GM23338 (cell line): ENCODE results near the gene AFM. TPM values are rescaled to one million over a fixed set of nuclear protein-coding genes. Genes with fewer than 3 reads are reported as not detected.
A peak's percentile ranks its signal among the peaks of the same experiment; 100 is the strongest.

Source experiments
- ATAC-seq: fragments of 200-7000 bp; cut with Tn5 transposase; 3 replicates; pipeline ENCODE4 v1.9.1; 2020
- DNase-seq: peaks from one replicate; pipeline ENCODE4 v3.0.0-alpha.2; 2015; ENCODE audit warnings: low spot score
- H2AFZ ChIP-seq: fragments of 200-600 bp; sonication (generic); 2 replicates; pipeline ENCODE4 v1.8.0; 2016; ENCODE audit warnings: antibody characterized with exemption, mild to moderate bottlenecking, moderate library complexity
- H3F3A ChIP-seq: fragments of 200-600 bp; sonication (generic); replicated peaks from 2 replicates; pipeline ENCODE4 v1.8.0; 2017; ENCODE audit warnings: antibody characterized with exemption, mixed run types, low read depth
- H3K27ac ChIP-seq: fragments of 200-600 bp; sonication (generic); 2 replicates; pipeline ENCODE4 v1.6.1; 2016; ENCODE audit warnings: low read depth
- H3K27me3 ChIP-seq: fragments of 200-600 bp; sonication (generic); 2 replicates; pipeline ENCODE4 v1.8.0; 2016; ENCODE audit warnings: mild to moderate bottlenecking, mixed run types, moderate library complexity; ENCODE audit not compliant: insufficient read depth
- H3K36me3 ChIP-seq: fragments of 200-600 bp; sonication (generic); 2 replicates; pipeline ENCODE4 v1.8.0; 2016; ENCODE audit warnings: mild to moderate bottlenecking; ENCODE audit not compliant: insufficient read depth
- H3K4me1 ChIP-seq: fragments of 200-600 bp; sonication (generic); 2 replicates; pipeline ENCODE4 v1.8.0; 2016; ENCODE audit warnings: mild to moderate bottlenecking, moderate library complexity; ENCODE audit not compliant: insufficient read depth
- H3K4me2 ChIP-seq: fragments of 200-600 bp; sonication (generic); 2 replicates; pipeline ENCODE4 v1.7.1; 2017; ENCODE audit warnings: mixed run types
- H3K4me3 ChIP-seq: fragments of 200-600 bp; sonication (generic); 2 replicates; pipeline ENCODE4 v1.6.1; 2016; ENCODE audit warnings: mixed run types
- H3K79me2 ChIP-seq: fragments of 200-600 bp; sonication (generic); replicated peaks from 2 replicates; pipeline ENCODE4 v1.8.0; 2017; ENCODE audit warnings: mild to moderate bottlenecking; ENCODE audit not compliant: insufficient read depth
- H3K9me2 ChIP-seq: fragments of 200-600 bp; sonication (generic); 2 replicates; pipeline ENCODE4 v1.8.0; 2017; ENCODE audit not compliant: insufficient read depth
- H4K20me1 ChIP-seq: fragments of 200-600 bp; sonication (generic); replicated peaks from 2 replicates; pipeline ENCODE4 v1.8.0; 2017; ENCODE audit warnings: mild to moderate bottlenecking; ENCODE audit not compliant: insufficient read depth
- H3K27ac Mint-ChIP-seq: 2 replicates; pipeline ENCODE4 v1.8.0; 2020; ENCODE audit warnings: inconsistent platforms, mild to moderate bottlenecking, moderate library complexity, mixed read lengths
- H3K27me3 Mint-ChIP-seq: 3 replicates; pipeline ENCODE4 v1.8.0; 2022; ENCODE audit warnings: low read depth, mild to moderate bottlenecking, moderate library complexity, mixed read lengths, inconsistent platforms; ENCODE audit not compliant: insufficient read depth, poor library complexity
- H3K36me3 Mint-ChIP-seq: 3 replicates; pipeline ENCODE4 v1.8.0; 2021; ENCODE audit warnings: low read depth, mild to moderate bottlenecking, inconsistent platforms, moderate library complexity, mixed read lengths
- H3K4me1 Mint-ChIP-seq: 3 replicates; pipeline ENCODE4 v1.8.0; 2020; ENCODE audit warnings: mild to moderate bottlenecking, inconsistent platforms, mixed read lengths
- H3K4me3 Mint-ChIP-seq: 3 replicates; pipeline ENCODE4 v1.8.0; 2021; ENCODE audit warnings: moderate library complexity, mild to moderate bottlenecking, inconsistent platforms, mixed read lengths
- H3K9me3 Mint-ChIP-seq: 3 replicates; pipeline ENCODE4 v1.8.0; 2020; ENCODE audit warnings: moderate library complexity, mild to moderate bottlenecking, inconsistent platforms, mixed read lengths
- CREB1 ChIP-seq: fragments of 250-450 bp; sonication (Bioruptor Pico); IDR thresholded peaks from 2 replicates; pipeline ENCODE4 v1.5.0; 2020; ENCODE audit warnings: low read depth, mild to moderate bottlenecking, moderate library complexity
- CTCF ChIP-seq, 2 experiments: fragments of 200-600 bp in 1 of 2; sonication (generic) in 1 of 2; conservative IDR thresholded peaks; 2 replicates each; pipeline versions ENCODE4 v1.5.1 to v1.6.1; 2016 to 2017; ENCODE audit warnings: antibody characterized with exemption in 2 of 2, low read depth in 2 of 2, mild to moderate bottlenecking in 2 of 2, moderate library complexity in 1 of 2
- ETS1 ChIP-seq: IDR thresholded peaks from 2 replicates; pipeline ENCODE4 v1.6.1; 2016; ENCODE audit warnings: antibody characterized with exemption
- EZH2 ChIP-seq: fragments of 200-600 bp; sonication (generic); IDR thresholded peaks from one replicate; pipeline ENCODE4 v1.8.0; 2017; ENCODE audit warnings: antibody characterized with exemption, mild to moderate bottlenecking, low read depth; ENCODE audit not compliant: unreplicated experiment
- EZH2phosphoT487 ChIP-seq: fragments of 200-600 bp; sonication (generic); IDR thresholded peaks from one replicate; pipeline ENCODE4 v1.8.1; 2018; ENCODE audit warnings: antibody characterized with exemption; ENCODE audit not compliant: unreplicated experiment
- JUNB ChIP-seq: IDR thresholded peaks from one replicate; pipeline ENCODE4 v1.6.1; 2016; ENCODE audit warnings: antibody characterized with exemption; ENCODE audit not compliant: unreplicated experiment
- NANOG ChIP-seq: IDR thresholded peaks from 2 replicates; pipeline ENCODE4 v1.6.1; 2016; ENCODE audit warnings: antibody characterized with exemption, borderline replicate concordance
- POLR2AphosphoS5 ChIP-seq: IDR thresholded peaks from 2 replicates; pipeline ENCODE4 v1.6.1; 2016; ENCODE audit warnings: antibody characterized with exemption, low read depth
- REST ChIP-seq: IDR thresholded peaks from one replicate; pipeline ENCODE4 v1.6.1; 2018; ENCODE audit warnings: antibody characterized with exemption; ENCODE audit not compliant: unreplicated experiment
- STAT1 ChIP-seq: IDR thresholded peaks from one replicate; pipeline ENCODE4 v1.6.1; 2016; ENCODE audit warnings: antibody characterized with exemption; ENCODE audit not compliant: unreplicated experiment
- ZNF114 ChIP-seq: fragments of 250-450 bp; sonication (Bioruptor Pico); IDR thresholded peaks from 2 replicates; pipeline ENCODE4 v1.5.0; 2020; ENCODE audit warnings: mild to moderate bottlenecking, moderate library complexity
- ZNF331 ChIP-seq: fragments of 250-450 bp; sonication (Bioruptor Pico); IDR thresholded peaks from 2 replicates; pipeline ENCODE4 v1.5.0; 2020; ENCODE audit warnings: low read depth, mild to moderate bottlenecking, moderate library complexity
- ZNF462 ChIP-seq: fragments of 250-450 bp; sonication (Bioruptor Pico); IDR thresholded peaks from 2 replicates; pipeline ENCODE4 v1.5.0; 2020; ENCODE audit warnings: mild to moderate bottlenecking, moderate library complexity
- polyA plus RNA-seq: library from polyadenylated mRNA; unstranded; fragments of >200 nt; fragmentation: Nextera tagmentation; extraction: Ambion mirVana; gene quantifications from 2 replicates; pipeline ENCODE4 v1.2.1, GENCODE V29; 2016
- total RNA-seq: library from RNA; depleted of rRNA; stranded (reverse); fragments of >200 nt; shearing (Covaris generic); gene quantifications from 2 replicates; pipeline ENCODE4 v1.2.3, GENCODE V29; 2014

Gene AFM
- total and polyA plus RNA-seq, 2 experiments from 2014 or later: not detected

- H2AFZ ChIP-seq: peak overlapping the region; percentile 24
- H3K9me2 ChIP-seq: no peaks in the 10 kb centered on the region
- Mint-ChIP-seq H3K36me3 (no peaks in the 10 kb centered on the region), H3K27ac (no peak overlapping the region), H3K4me1 (no peaks in the 10 kb centered on the region; the same call in 2 of the 3 replicates), H3K27me3 (no peaks in the 10 kb centered on the region), H3K9me3 (no peaks in the 10 kb centered on the region), H3K4me3 (no peak overlapping the region)
- H3K79me2 ChIP-seq: no peaks in the 10 kb centered on the region
- ATAC-seq (no peak), DNase-seq (no peak)
- H3K36me3 ChIP-seq: no peaks in the 10 kb centered on the region
- H3F3A ChIP-seq: no peaks in the 10 kb centered on the region
- no peaks in the 10 kb centered on the region for H3K27me3 ChIP-seq
- TF ChIP-seq STAT1 (no peak), POLR2AphosphoS5 (no peak), ZNF114 (no peak), CREB1 (CRISPR knock-in tag) (no peak), JUNB (no peak), ZNF331 (CRISPR knock-in tag) (no peak), ZNF462 (CRISPR knock-in tag) (no peak), EZH2 (no peak), ETS1 (no peak), REST (no peak), NANOG (no peak), EZH2phosphoT487 (no peak), CTCF (conservative IDR thresholded peaks at IDR 0.05; ENCODE audit: low read depth in 2 of 2) (no peak)
- H3K27ac ChIP-seq: no peak overlapping the region
- no peaks in the 10 kb centered on the region for H3K4me1 ChIP-seq
- no peak overlapping the region for H3K4me3 ChIP-seq
- no peaks in the 10 kb centered on the region for H4K20me1 ChIP-seq
- H3K4me2 ChIP-seq: no peak overlapping the region
These were observed 20.2 kb downstream of the AFM start for GRCh38 chr4:73501664-73502265.
